ELF-1 (cell line): ENCODE results near the gene ST7.

Source experiments
- DNase-seq: peaks from one replicate; pipeline ENCODE4 v3.0.0-alpha.2; 2016; ENCODE audit warnings: low read depth, low spot score

Gene ST7

GRCh38 chr7:116978006-116978405, 24.7 kb downstream of the ST7 start:
- DNase-seq = no peak

- DNase-seq = no peak
Measured at GRCh38 chr7:116979430-116979829, 26.1 kb downstream of the ST7 start.

- DNase-seq = no peak
Measured at GRCh38 chr7:116980354-116980753, 27.1 kb downstream of the ST7 start.

GRCh38 chr7:116981939-116982338, 28.6 kb downstream of the ST7 start:
- no peak for DNase-seq

- no peak for DNase-seq
Measured at GRCh38 chr7:116984511-116984910, 31.2 kb downstream of the ST7 start.

GRCh38 chr7:116984917-116985316, 31.6 kb downstream of the ST7 start:
- DNase-seq = no peak

- no peak for DNase-seq
Measured at GRCh38 chr7:116985575-116985974, 32.3 kb downstream of the ST7 start.

GRCh38 chr7:116986611-116987565, 33.6 kb downstream of the ST7 start:
- no peak for DNase-seq

GRCh38 chr7:116988363-116988989, 35.2 kb downstream of the ST7 start:
- DNase-seq = no peak

GRCh38 chr7:116990056-116990455, 36.8 kb downstream of the ST7 start:
- DNase-seq = no peak

GRCh38 chr7:116991233-116991632, 37.9 kb downstream of the ST7 start:
- DNase-seq = no peak

GRCh38 chr7:116994611-116995010, 41.3 kb downstream of the ST7 start:
- no peak for DNase-seq

GRCh38 chr7:116997972-116998371, 44.7 kb downstream of the ST7 start:
- DNase-seq = no peak

GRCh38 chr7:116998567-116999175, 45.4 kb downstream of the ST7 start:
- no peak for DNase-seq

- no peak for DNase-seq
Measured at GRCh38 chr7:116999311-116999710, 46.0 kb downstream of the ST7 start.

GRCh38 chr7:117001283-117001682, 48.0 kb downstream of the ST7 start:
- no peak for DNase-seq

GRCh38 chr7:117004899-117005298, 51.6 kb downstream of the ST7 start:
- no peak for DNase-seq

GRCh38 chr7:117005449-117005848, 52.1 kb downstream of the ST7 start:
- DNase-seq = no peak

GRCh38 chr7:117006907-117007684, 53.8 kb downstream of the ST7 start:
- no peak for DNase-seq

GRCh38 chr7:117008118-117008885, 55.0 kb downstream of the ST7 start:
- no peak for DNase-seq
